Hippocampal formation (tissue), 2 donors: ENCODE results near the gene ARSH.
"Not testable (repeated sequence)": the region's sequence is repeated elsewhere in the genome, so short reads cannot be mapped to it uniquely, and the experiment has no call there.

Experiments used
- DNase-seq, 2 donors: peaks; one replicate each; lab custom pipeline; 2025; lab: John Stamatoyannopoulos, UW

Gene ARSH

DNA sequence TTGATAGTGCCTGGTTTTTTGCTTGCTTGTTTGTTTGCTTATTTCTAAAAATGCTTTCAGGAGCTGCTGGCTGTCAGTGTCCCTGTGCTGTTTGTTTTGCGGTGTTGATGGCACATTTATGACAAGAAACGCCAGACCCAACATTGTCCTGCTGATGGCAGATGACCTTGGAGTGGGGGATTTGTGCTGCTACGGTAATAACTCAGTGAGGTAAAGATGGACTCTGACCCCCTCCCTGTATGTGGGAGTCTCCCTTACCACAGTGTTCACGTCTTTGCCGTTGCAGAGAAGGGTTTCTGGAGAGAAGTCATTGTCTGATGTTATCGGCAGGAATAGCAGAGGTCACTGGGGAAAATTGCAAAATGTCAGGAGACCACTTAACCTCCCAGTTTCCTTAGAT, at the start of gene ARSH:
ARSH (plus strand) TSS at position 52 of the 400 bp plus-strand sequence; CDS start at position 119, 67 bp downstream.
- DNase-seq: no peak

DNA sequence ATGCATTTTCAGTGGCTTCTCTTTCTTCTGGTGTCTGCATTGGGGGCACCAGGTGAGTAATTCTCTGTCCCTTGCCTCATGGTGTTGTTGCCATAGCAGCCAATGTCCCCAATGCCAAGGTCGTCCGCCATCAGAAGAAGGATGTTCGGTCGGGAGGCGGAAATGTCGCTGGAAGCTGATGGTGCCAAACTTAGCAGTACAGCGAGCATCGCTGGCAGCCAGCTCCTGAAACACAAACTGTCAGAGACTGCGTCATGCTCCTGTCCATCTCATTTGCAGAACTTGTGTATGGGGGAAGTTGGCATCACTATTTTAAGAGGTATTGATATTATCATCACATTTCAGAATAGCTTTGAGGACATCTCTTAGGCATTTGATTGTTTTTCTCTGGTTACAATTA, 48.1 kb upstream of the ARSH start:
- no peak for DNase-seq

DNA sequence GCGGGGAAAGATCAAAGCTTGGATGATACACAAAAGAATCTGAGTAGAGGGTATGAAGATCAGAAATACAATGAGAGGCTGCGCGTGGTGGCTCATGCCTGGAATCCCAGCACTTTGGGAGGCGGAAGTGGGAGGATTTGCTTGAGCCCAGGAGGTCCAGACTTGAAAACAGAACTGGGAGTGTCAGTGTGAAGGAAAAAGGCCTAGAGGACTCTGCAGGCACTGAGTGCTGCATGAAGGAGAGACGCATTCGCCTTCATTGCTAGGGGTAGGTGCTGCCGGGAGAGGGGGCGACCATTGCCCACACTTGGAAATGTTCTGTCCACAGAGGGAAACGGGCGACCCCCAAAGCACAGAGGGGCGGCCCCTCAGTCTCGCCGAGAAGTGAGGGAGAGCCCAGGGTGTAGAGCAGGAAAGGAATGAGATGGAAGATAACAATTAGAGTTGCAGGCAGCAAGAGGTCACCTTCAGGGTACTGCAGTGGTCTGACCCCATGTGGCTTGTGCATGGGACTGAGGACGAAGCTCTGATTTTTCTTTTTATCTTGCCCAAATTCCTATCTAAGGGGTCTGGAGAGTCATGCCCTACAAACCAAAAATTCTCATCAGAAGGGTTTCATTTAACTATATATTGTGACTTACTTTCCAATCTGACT, 45.4 kb upstream of the ARSH start:
- no peak for DNase-seq

DNA sequence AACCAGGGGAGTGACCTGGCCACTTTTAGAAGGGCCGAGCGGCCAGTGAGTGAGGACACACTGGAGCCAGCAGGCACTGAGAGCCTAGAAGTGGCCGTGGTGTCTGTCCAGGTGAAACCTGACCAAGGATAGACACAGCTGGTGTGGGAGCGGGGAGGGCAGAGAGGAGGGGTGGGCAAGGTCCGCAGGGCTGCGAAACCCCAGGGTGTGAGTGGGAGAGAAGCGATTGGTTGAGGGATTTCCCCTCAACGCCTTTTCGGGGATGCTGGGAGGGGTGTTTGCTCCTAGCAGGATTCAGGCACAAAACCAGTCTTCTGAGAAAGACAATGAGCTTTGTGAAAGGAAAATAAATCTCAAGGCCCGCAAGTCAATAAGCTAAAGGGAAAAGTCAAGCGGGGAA, 44.0 kb upstream of the ARSH start:
- DNase-seq: no peak

DNA sequence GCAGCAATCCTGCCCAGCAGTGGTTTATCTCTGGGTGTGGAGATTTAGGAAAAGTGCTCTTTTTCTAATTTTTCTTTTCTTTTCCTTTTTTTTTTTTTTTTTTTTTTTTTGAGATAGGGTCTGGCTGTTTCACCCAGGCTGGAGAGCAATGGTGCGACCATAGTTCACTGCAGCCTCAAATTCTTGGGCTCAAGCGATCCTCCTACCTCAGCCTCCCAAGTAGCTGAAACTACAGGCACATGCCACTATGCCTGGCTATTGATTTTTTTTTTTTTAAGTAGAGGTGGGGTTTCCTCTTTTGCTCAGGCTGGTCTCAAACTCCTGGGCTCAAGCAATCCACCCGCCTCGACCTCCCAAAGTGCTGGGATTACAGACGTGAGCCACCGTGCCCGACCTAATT, 42.9 kb upstream of the ARSH start:
- DNase-seq: not testable (repeated sequence)

DNA sequence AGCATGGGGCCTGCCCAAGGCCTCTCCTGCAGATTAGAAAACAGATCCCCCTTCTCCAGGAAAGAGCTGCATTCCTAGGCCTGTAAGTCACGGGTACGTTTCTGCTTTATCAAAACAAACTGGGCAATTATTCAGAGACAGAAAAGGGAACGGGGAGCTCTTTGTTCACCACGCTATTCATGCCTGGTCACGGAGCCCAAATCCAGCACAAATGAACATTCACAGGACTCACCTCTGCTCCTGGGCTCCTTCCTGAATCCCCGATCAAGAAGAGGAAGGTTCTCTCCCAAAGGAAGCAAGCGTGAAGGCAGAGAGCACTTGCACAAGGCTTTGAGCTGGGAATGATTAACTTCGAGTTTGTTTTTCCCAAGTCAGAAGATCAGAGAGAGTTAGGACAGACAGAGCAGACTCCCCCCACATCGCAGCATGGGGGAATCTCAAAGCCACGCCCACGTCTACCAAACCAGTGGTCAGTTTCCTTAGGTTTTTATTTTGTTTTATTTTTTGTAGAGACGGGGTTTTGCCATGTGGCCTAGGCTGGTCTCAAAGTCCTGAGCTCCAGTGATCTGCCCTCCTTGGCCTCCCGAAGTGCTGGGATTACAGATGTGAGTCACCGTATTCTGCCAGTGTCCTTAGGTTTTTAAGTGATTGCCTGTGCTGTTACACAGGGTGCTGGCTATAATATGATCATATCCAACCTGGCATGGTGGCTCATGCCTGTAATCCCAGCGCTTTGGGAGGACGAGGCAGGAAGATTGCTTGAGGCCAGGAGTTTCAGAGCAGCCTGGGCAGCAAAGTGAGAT, 42.2 kb upstream of the ARSH start:
- DNase-seq: not testable (repeated sequence)

DNA sequence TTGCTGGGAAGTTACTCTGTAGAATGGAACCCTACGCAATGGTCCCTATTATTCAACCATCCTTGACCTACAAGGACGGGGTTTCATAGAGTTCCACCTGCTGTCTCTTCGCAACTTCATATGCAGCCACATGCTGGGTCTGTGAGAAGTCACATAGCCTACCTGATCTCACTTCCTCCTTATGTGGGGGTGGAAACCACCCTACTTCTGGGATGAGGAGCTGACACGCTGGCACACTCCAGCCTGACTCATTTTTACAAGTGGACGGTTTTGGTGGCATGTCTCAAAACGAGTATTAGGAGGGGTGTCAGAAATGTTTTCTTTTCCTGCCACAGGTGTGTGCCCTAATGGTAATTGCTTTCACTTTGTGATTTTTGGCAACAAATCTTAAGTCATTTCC, 40.4 kb upstream of the ARSH start:
- DNase-seq: no peak

DNA sequence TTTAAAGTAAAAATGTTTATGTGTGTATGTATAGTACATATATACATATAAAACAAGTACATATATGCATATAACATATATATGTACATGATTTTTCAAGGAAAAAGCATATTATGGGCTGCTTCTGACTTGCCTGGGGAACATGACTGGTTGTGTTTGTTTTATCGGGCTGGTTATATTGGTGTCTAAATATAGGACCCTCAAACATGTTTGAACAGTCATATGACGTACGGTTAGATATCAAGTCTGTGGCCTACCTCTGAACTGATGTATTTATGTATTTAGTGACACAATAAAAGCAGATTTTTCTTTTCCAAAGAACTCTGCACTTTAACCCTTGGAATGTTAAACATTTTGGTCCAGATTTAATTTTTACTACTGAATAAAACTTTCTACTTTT, 39.3 kb upstream of the ARSH start:
- DNase-seq: no peak

DNA sequence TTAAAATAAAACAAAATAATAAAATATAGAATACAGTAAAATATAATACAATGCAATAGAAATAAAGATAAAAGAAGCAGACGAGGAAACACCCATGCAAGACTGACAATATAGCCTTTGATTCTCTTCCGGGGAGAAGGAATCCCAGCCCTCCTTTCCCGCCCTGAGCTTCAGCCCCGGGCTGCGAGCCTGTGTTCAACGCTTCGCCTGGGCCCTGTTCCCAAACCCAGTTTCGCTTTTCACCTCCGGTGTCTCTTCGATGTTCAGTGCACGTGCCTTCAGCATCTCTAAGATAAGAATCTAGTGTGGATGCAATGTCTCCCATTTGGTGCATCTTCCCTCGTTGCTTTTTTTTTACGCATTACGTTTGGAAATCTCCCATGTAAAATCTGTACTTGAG, 38.8 kb upstream of the ARSH start:
- DNase-seq: no peak

DNA sequence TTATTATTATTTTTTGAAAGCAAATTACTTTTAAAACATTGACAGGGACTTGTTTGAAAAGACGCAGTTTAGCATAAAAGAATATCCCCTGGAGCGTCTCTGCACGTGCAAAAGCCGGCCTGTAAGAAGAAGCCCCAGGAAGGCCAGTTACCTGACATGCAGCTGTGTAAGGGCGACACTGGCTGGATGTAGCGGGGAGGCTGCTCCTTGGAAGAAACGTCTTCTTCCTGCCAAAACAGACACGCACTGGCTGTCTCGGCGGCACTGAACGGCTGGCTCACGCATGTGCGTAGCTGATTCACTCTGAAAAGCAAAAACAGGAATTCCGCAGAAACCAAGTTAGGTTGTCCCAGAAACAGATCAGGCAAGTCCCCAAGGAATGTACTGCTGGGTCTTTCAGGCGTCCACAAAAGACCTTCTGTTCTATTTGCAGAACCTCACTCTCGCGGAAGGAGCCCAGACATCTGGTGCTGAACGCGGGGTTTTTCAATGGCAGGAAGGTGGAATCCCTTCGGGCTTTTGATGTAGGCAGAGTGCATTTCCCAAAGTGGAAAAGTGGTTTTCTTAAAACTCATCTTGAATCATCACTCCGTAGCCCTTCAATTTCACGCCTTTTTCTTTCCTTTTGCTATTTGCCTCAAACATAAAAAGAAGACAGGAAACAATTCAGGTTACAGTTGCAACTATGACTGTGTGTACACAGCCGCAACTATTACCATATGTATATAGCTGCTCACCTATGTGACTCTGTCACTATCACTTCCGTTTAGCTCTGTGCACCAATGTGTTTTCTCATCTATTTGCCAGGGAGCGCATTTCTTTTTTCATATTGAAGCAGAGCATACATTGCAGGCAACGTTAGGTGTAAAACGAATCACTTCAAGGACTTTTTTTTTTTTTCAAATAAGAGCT, 38.1 kb upstream of the ARSH start:
- DNase-seq: peak; percentile 18 to 30

GRCh38 chrX:2969021-2969420, 37.3 kb upstream of the ARSH start:
- DNase-seq: no peak

GRCh38 chrX:2972391-2972790, 34.0 kb upstream of the ARSH start:
- no peak for DNase-seq

DNA sequence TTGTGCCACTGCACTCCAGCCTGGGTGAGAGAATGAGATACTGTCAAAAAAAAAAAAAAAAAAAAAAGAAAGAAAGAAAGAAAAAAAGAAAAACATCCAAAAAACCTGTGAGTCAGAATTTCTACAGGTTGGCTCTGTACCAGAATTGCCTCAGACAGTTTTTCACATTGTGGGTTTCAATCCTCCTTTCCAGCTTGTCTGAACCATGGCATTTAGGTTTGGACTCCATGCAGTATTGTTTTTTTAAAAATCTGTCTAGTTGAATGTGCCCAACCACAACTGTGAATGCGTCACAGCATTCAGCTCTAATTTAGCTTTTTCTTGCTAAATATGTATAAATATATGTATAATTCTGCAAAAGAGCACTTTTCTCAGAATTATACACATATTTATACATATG, 31.4 kb upstream of the ARSH start:
- no peak for DNase-seq

- DNase-seq: not testable (repeated sequence)
These were observed 27.7 kb upstream of the ARSH start for GRCh38 chrX:2978639-2979038.

- DNase-seq: no peak
These were observed 22.0 kb upstream of the ARSH start for GRCh38 chrX:2984342-2984741.

DNA sequence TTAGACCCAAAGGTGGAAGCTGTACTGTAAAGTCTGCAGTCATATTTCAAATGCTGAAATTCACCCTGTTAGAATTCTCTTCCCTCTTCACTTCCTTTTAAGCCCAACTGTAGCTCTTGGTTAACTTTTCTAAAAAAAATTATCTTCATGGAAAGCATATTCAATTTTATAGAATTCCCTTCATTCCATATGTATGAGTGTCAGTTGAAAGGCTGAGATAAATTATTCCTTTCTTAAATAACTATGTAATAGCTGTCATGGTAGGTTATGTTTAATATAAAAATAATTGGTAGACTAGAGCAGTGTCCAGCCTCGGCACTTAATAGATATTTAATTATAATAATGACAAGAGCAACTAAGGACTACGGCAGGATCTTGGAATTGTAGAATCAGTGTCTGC, 16.8 kb upstream of the ARSH start:
- no peak for DNase-seq

GRCh38 chrX:3010532-3010931, 4.2 kb downstream of the ARSH start:
- DNase-seq: no peak

- no peak for DNase-seq
These were observed 11.1 kb downstream of the ARSH start for GRCh38 chrX:3017492-3017891.

- no peak for DNase-seq
These were observed 17.8 kb downstream of the ARSH start for GRCh38 chrX:3024176-3024575.

DNA sequence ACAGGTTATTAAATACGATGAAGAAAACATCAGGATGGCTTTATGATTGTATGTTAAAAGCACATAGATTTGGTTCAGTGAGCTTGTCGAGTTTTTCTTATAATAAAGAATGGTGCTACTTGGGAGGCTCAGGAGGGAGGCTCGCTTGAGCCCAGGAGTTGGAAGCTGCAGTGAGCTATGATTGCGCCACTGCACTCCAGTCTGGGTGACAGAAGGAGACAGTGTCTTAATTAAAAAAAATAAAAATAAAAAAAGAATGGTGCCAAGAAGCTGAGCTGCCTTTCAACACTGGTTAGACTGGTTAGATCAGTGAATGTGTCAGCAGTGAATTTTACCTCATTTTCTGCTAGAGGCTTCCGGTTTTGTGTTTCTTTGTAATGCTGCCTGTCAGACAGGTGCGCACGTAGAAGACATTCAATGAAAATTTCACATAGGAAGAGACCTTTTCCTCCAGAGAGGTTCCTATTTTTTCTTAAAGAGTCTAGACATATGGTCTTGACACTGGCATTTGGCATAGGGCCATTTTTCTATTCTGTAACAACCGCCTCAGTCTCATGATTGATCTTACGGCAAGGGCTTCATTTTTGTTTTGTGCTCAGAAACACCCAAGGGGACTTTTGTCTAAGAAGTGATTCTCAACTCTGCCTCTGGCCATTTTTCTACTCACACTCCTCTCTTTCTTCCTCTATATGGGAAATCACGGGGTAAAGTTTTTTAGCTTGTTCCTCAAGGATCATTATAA, 19.9 kb downstream of the ARSH start:
- no peak for DNase-seq

GRCh38 chrX:3029129-3029528, 22.8 kb downstream of the ARSH start:
- DNase-seq: no peak

DNA sequence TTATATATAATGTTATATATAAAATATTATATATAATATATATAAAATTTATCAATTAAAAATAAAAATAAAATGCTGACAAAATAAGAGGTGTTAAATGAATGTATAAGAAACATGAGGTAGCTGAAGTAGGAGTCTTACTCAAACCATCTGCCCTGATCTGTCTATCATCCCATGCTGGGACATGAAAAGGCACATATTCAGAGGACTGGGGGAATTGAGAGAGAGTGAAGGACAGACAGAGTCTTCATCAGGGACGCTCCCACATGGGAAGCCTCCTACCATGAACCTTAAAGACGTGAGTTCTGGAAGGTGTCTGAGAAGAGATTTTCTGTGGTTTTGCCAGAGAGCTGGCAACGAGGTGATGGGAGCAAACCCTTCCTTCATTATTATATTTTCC, 30.9 kb downstream of the ARSH start:
- no peak for DNase-seq
